ENCODE data around the gene ZSWIM6.

The ZSWIM6 gene

DNA sequence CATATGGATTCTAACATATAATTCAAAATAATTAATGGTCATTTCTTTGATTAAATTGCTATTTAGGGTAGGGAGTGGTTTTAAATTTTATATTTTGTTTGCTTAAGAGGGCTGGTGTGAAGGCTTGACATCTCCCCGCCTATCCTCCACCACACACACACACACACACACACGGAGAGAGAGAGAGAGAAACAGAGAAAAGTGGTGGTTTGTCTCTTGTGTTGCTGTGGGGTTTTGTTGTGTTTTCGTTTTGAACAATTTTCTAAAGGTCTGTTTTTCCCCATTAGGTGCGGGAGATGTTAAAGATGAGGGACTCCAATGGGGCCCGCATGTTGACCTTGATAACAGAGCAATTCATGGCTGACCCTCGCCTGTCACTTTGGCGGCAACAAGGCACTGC, 161.9 kb downstream of the ZSWIM6 start:
- no peak for DNase-seq (ENCODE audit: low spot score)
- TF ChIP-seq, protein P1, sequence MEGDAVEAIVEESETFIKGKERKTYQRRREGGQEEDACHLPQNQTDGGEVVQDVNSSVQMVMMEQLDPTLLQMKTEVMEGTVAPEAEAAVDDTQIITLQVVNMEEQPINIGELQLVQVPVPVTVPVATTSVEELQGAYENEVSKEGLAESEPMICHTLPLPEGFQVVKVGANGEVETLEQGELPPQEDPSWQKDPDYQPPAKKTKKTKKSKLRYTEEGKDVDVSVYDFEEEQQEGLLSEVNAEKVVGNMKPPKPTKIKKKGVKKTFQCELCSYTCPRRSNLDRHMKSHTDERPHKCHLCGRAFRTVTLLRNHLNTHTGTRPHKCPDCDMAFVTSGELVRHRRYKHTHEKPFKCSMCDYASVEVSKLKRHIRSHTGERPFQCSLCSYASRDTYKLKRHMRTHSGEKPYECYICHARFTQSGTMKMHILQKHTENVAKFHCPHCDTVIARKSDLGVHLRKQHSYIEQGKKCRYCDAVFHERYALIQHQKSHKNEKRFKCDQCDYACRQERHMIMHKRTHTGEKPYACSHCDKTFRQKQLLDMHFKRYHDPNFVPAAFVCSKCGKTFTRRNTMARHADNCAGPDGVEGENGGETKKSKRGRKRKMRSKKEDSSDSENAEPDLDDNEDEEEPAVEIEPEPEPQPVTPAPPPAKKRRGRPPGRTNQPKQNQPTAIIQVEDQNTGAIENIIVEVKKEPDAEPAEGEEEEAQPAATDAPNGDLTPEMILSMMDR (IDR thresholded peaks at IDR 0.05; ENCODE audit: extremely low read depth, missing control alignments), result no peak

DNA sequence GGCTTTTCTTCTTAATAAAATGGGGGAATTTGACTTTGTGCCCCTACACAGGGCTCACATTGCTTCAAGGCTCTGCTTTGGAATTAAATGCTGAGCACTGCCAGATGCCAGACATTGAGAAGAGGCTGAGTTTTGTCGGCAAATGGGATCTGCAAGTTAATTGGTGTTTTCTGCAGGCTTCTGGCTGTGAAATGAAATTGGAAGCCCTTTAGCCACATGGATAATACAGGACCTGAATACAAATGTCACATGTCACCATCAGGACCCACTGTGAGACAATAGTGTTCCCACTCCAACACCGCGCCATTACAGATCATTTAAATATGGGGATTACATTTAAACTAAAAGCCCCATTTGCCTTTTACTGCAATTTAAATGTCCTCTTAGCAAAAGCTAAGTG, 164.4 kb downstream of the ZSWIM6 start:
- DNase-seq (ENCODE audit: low spot score), result no peak
- TF ChIP-seq, protein P1 (IDR thresholded peaks at IDR 0.05; ENCODE audit: extremely low read depth, missing control alignments), result no peak

DNA sequence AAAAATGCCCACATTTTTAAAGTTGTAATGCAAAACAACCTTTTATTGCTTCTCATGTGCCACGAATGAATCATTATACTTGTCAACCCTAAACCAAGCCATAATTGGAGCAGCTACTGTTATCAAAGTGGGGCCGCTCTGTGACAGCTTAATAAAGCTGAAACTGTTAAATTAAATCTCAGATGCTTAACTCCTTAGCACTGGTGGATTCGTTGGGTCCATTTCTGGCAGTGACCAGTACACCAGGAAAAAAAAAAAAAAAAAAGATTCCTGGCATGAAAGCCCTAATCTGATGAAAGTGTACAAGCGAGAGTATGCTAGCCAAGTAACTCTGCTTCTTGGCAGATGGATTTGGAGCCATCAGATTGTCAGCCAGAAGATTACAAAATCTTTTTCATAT, 164.8 kb downstream of the ZSWIM6 start:
- TF ChIP-seq, protein P1 (IDR thresholded peaks at IDR 0.05; ENCODE audit: extremely low read depth, missing control alignments), result no peak
- DNase-seq (ENCODE audit: low spot score), result no peak

DNA sequence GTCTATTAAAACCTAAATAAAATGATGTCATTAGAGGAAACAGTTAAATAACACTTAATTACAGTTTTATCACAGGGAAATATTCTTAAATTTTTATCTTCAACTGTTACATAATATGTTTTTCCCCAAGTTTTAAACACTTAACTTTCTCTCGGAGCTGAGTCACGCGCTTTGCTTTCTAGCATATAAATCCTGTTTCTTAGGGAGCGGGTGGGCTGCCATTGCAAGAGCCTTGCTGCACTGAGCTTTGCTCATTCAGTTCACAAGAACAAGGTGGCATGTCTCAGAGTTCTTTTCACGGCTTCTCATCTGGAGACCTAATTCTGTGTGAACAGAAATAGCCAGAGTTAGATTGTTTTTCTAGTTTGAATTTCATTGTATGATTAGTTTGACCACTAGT, 166.1 kb downstream of the ZSWIM6 start:
- DNase-seq (ENCODE audit: low spot score), result no peak
- TF ChIP-seq, protein P1 (IDR thresholded peaks at IDR 0.05; ENCODE audit: extremely low read depth, missing control alignments), result no peak

DNA sequence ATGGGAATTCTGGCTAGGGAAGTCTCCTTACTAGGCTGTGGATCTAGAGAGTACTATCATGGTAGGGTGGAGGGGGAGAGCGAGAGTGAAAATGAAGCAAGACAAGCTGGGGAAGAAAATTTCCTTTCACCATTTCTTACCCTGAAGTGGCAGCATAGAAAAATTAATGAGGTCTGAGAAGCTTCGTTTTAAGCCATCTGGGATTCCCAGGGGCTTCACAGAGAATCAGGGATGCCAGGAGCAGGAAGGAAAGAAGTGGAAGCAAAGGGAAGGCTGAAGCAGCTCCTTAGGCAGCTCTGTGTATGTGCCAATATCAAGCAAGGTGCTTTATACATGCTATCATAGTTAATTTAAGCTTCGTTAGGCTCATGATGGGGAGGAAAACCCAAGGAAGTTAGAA, 169.9 kb downstream of the ZSWIM6 start:
- TF ChIP-seq, protein P1 (IDR thresholded peaks at IDR 0.05; ENCODE audit: extremely low read depth, missing control alignments), result no peak
- DNase-seq (ENCODE audit: low spot score), result no peak

DNA sequence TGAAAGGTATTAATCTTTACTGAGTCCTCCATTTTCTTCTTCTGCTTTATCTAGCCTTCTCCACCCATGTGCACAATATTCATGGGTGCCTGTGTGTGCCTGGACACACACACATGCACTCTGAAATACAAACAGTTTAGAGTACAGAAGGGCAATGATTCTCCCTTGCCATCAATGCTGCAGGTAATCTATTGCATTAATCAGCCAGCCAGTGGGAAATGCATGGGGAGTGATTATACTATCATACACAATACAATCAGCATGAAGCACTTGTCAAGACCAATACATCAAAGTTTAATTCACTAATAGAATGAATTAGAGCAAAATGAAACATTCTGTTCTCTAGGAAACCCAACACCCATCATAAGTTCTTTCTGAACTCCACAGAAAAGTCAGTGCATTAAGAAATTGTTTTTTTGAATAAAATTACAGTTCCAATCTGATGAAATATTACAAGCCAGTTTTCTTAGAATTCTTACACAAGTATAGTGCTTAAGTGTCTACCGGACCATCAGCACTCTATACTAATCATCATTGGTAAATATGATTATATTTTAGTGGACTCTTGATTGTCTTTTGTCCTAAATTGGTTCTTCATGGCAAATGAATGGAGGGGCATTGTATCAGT, 172.2 kb downstream of the ZSWIM6 start:
- DNase-seq (ENCODE audit: low spot score), result no peak
- TF ChIP-seq, protein P1 (IDR thresholded peaks at IDR 0.05; ENCODE audit: extremely low read depth, missing control alignments), result no peak

DNA sequence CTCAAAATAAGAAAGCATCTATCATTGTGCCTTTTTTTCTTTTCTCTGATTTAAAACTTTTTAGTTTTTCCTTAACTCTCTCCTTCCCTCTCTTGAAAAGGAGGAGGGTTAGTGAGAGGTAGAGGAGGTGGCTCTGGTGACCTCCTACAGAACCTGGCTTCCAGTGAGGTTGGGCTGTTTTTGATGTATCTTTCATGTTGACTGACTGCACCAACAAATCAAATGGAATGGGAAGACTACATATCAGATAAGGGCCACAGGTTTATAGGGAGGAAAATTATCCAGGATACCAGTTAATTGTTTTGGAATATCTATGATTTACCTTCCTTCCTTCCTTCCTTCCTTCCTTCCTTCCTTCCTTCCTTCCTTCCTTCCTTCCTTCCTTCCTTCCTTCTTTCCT, 173.2 kb downstream of the ZSWIM6 start:
- TF ChIP-seq, protein P1 (IDR thresholded peaks at IDR 0.05; ENCODE audit: extremely low read depth, missing control alignments), result no peak
- no peak for DNase-seq (ENCODE audit: low spot score)
